ENCODE results near the gene CERS6. TPM values are rescaled to one million over a fixed set of nuclear protein-coding genes. Genes with fewer than 3 reads are reported as not detected.
A peak's percentile ranks its signal among the peaks of the same experiment; 100 is the strongest.

CERS6 gene
- total RNA-seq, 4 donors from 2014 or later = 46.6 to 67.7 (median 53.6) TPM

DNA sequence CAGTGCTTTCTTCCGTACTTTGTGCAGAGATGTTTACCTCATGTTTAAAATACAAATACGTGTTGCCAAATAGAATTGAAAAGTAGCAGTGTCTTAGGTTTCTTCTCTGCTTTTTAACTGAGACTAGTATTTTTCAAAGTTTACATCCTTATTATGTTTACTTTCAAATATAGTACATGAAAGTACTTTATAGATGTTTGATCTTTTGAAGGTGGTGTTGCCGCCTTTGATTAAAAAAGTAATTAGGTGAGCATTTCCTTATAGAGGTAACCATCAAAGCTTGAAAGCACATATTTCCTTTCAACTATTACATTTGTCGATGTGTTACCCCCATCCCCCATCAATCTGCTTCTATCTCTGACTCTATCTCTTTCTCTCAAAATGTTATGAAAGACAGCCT, 87.0 kb downstream of the CERS6 start:
- no peak for DNase-seq (ENCODE audit: extremely low spot score)
- H3K9me3 ChIP-seq = peaks cover 0 to 17% (median 15%) of the 10 kb centered on the region in 4 donors
- WGBS = 88% methylated on average over 4 of the region's 4 CpGs
- TF ChIP-seq EP300 (IDR thresholded peaks at IDR 0.05) = no peak
- TF ChIP-seq, protein P1, sequence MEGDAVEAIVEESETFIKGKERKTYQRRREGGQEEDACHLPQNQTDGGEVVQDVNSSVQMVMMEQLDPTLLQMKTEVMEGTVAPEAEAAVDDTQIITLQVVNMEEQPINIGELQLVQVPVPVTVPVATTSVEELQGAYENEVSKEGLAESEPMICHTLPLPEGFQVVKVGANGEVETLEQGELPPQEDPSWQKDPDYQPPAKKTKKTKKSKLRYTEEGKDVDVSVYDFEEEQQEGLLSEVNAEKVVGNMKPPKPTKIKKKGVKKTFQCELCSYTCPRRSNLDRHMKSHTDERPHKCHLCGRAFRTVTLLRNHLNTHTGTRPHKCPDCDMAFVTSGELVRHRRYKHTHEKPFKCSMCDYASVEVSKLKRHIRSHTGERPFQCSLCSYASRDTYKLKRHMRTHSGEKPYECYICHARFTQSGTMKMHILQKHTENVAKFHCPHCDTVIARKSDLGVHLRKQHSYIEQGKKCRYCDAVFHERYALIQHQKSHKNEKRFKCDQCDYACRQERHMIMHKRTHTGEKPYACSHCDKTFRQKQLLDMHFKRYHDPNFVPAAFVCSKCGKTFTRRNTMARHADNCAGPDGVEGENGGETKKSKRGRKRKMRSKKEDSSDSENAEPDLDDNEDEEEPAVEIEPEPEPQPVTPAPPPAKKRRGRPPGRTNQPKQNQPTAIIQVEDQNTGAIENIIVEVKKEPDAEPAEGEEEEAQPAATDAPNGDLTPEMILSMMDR (IDR thresholded peaks at IDR 0.05) = no peak
- no peak for TF ChIP-seq POLR2AphosphoS5 (IDR thresholded peaks at IDR 0.05)
- no peak for TF ChIP-seq POLR2A (IDR thresholded peaks at IDR 0.05; ENCODE audit: low read depth)
- H3K4me1 ChIP-seq = peaks cover 6 to 23% (median 12%) of the 10 kb centered on the region in 4 donors
- H3K27me3 ChIP-seq = no peaks in the 10 kb centered on the region
- H3K4me3 ChIP-seq = no peak overlapping the region
- H3K36me3 ChIP-seq = peaks cover 0 to 6% (median 0%) of the 10 kb centered on the region in 4 donors
- intact Hi-C loops (cut with DNase I) = no loop called here
- no peak overlapping the region for H3K27ac ChIP-seq (replicated peaks in 1 of 4)

DNA sequence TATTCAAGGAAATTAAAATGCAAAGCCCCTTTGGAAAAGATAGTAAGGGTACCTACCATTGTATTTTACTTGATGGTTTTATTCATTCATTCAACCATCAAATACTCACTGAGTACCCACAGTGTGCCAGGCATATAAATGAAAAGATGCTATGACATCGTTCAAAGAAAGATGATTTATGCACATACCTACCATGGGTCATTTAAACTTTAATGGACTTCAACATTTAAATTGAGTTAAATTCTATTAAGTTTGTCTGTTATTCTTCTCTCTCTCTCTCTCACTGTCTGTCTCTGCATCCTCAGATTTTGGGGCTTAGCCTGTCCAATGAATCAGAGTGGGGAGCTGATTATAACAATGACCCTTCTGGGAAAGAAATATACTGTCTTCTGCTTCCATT, 87.9 kb downstream of the CERS6 start:
- DNase-seq (ENCODE audit: extremely low spot score) = no peak
- Histone ChIP-seq H3K27ac (replicated peaks in 1 of 4) (no peak overlapping the region), H3K36me3 (peaks cover 0 to 8% (median 0%) of the 10 kb centered on the region in 4 donors), H3K9me3 (peaks cover 0 to 17% (median 15%) of the 10 kb centered on the region in 4 donors), H3K4me1 (peaks cover 3 to 23% (median 12%) of the 10 kb centered on the region in 4 donors), H3K27me3 (no peaks in the 10 kb centered on the region), H3K4me3 (no peak overlapping the region)
- TF ChIP-seq, protein P1 (IDR thresholded peaks at IDR 0.05) = no peak
- TF ChIP-seq POLR2AphosphoS5 (IDR thresholded peaks at IDR 0.05) (no peak), POLR2A (IDR thresholded peaks at IDR 0.05; ENCODE audit: low read depth) (no peak), EP300 (IDR thresholded peaks at IDR 0.05) (no peak)
- 97% methylated on average over 1 of the region's 1 CpG for WGBS
- intact Hi-C loops (cut with DNase I) = no loop called here

- DNase-seq (ENCODE audit: extremely low spot score) = no peak
- Histone ChIP-seq H3K4me1 (peaks cover 3 to 25% (median 12%) of the 10 kb centered on the region in 4 donors), H3K36me3 (peaks cover 0 to 8% (median 0%) of the 10 kb centered on the region in 4 donors), H3K27ac (replicated peaks in 1 of 4) (no peak overlapping the region), H3K4me3 (no peak overlapping the region), H3K27me3 (no peaks in the 10 kb centered on the region), H3K9me3 (peaks cover 0 to 3% (median 2%) of the 10 kb centered on the region in 4 donors)
- WGBS = 81% methylated on average over 5 of the region's 5 CpGs
- intact Hi-C loops (cut with DNase I) = no loop called here
- TF ChIP-seq EP300 (IDR thresholded peaks at IDR 0.05) = no peak
- peak in 1 of 2 donors; percentile 70 for TF ChIP-seq POLR2AphosphoS5 (IDR thresholded peaks at IDR 0.05)
- TF ChIP-seq POLR2A (IDR thresholded peaks at IDR 0.05; ENCODE audit: low read depth) = no peak
- TF ChIP-seq, protein P1 (IDR thresholded peaks at IDR 0.05) = no peak
These were observed 89.5 kb downstream of the CERS6 start for GRCh38 chr2:168545439-168546082.

GRCh38 chr2:168550670-168551069, 94.6 kb downstream of the CERS6 start:
- Histone ChIP-seq H3K27ac (replicated peaks in 1 of 4) (no peak overlapping the region), H3K9me3 (no peaks in the 10 kb centered on the region), H3K4me3 (no peak overlapping the region), H3K36me3 (peaks cover 0 to 8% (median 0%) of the 10 kb centered on the region in 4 donors), H3K27me3 (no peaks in the 10 kb centered on the region), H3K4me1 (peaks cover 5 to 21% (median 10%) of the 10 kb centered on the region in 4 donors)
- no peak for DNase-seq (ENCODE audit: extremely low spot score)
- intact Hi-C loops (cut with DNase I) = no loop called here
- 98% methylated on average over 5 of the region's 5 CpGs for WGBS
- TF ChIP-seq POLR2A (IDR thresholded peaks at IDR 0.05; ENCODE audit: low read depth) = no peak

DNA sequence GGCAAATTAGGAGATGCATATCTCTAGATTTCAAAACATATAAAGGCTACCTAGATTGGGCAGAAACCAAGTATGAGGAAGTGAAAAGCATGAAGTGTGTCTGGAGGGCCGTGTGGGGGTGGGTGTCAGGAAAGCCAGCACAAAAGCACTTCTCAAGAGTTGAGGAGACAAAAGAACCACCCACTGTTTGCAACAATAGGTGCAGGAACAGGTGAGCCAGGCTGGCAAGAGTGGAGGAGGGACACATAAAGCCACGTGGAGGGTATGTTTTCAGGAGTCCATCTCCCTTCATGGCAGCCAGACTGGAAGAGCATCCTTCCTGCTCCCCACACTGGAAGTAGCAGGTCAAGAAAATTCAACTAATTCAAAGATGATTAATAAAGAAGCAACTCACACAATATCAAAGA, 96.4 kb downstream of the CERS6 start:
- Histone ChIP-seq H3K36me3 (peaks cover 0 to 8% (median 0%) of the 10 kb centered on the region in 4 donors), H3K27me3 (no peaks in the 10 kb centered on the region), H3K4me3 (no peak overlapping the region), H3K27ac (replicated peaks in 1 of 4) (no peak overlapping the region), H3K4me1 (peaks cover 5 to 17% (median 7%) of the 10 kb centered on the region in 4 donors), H3K9me3 (no peaks in the 10 kb centered on the region)
- intact Hi-C loops (cut with DNase I) = no loop called here
- 51% methylated on average over 2 of the region's 2 CpGs for WGBS
- TF ChIP-seq POLR2A (IDR thresholded peaks at IDR 0.05; ENCODE audit: low read depth) = no peak
- DNase-seq (ENCODE audit: extremely low spot score) = no peak

Data from esophagus muscularis mucosa (tissue), 4 donors.